Measurements from ENCODE around the gene ZNF597. TPM values are rescaled to one million over a fixed set of nuclear protein-coding genes. Genes with fewer than 3 reads are reported as not detected.

The ZNF597 gene
- polyA plus RNA-seq, 4 donors: 3.3 to 4.3 (median 4.0) TPM

Other genes starting within 250 kb of the ZNF597 start
- gene ZNF200, start 208.3 kb downstream of the ZNF597 start, polyA plus RNA-seq (ENCODE audit: insufficient read length in 4 of 4): 10 to 100 TPM; 13.3 to 16.9 (median 14.8) TPM
- under 1 TPM; 0.13 to 0.33 (median 0.24) TPM for gene MEFV, start 186.9 kb downstream of the ZNF597 start, polyA plus RNA-seq (ENCODE audit: insufficient read length in 4 of 4)
- 10 to 100 TPM; 42.7 to 52.9 (median 46.6) TPM for gene ZNF263, start 160.0 kb downstream of the ZNF597 start, polyA plus RNA-seq (ENCODE audit: insufficient read length in 4 of 4)
- gene TIGD7, start 138.1 kb downstream of the ZNF597 start, polyA plus RNA-seq (ENCODE audit: insufficient read length in 4 of 4): 10 to 100 TPM; 11.8 to 14.6 (median 12.8) TPM
- gene ZNF75A, start 138.0 kb downstream of the ZNF597 start, polyA plus RNA-seq (ENCODE audit: insufficient read length in 4 of 4): 10 to 100 TPM; 39.4 to 54.2 (median 49.7) TPM
- gene OR2C1, start 87.6 kb downstream of the ZNF597 start, polyA plus RNA-seq (ENCODE audit: insufficient read length in 4 of 4): under 1 TPM; 0.52 to 0.73 (median 0.64) TPM
- gene ZSCAN32, start 42.5 kb downstream of the ZNF597 start, polyA plus RNA-seq (ENCODE audit: insufficient read length in 4 of 4): 10 to 100 TPM; 16.7 to 20.7 (median 18.9) TPM
- 10 to 100 TPM; 14.1 to 16.6 (median 15.6) TPM for gene ZNF174, start 42.3 kb downstream of the ZNF597 start, polyA plus RNA-seq (ENCODE audit: insufficient read length in 4 of 4)
- gene NAA60, start 176 bp upstream of the ZNF597 start, polyA plus RNA-seq (ENCODE audit: insufficient read length in 4 of 4): 10 to 100 TPM; 63.3 to 78.9 (median 77.0) TPM
- gene C16orf90, start 52.0 kb upstream of the ZNF597 start, polyA plus RNA-seq (ENCODE audit: insufficient read length in 4 of 4): under 1 TPM in 1 of 4 donors, not detected in 3; 0.12 TPM
- 10 to 100 TPM; 57.7 to 70.6 (median 66.3) TPM for gene CLUAP1, start 57.5 kb upstream of the ZNF597 start, polyA plus RNA-seq (ENCODE audit: insufficient read length in 4 of 4)
- gene NLRC3, start 133.9 kb upstream of the ZNF597 start, polyA plus RNA-seq (ENCODE audit: insufficient read length in 4 of 4): 1 to 10 TPM; 1.5 to 2.2 (median 2.0) TPM
- gene SLX4, start 168.1 kb upstream of the ZNF597 start, polyA plus RNA-seq (ENCODE audit: insufficient read length in 4 of 4): 1 to 10 TPM; 4.6 to 5.5 (median 5.2) TPM
- 10 to 100 TPM; 24.9 to 32.5 (median 30.7) TPM for gene DNASE1, start 211.2 kb upstream of the ZNF597 start, polyA plus RNA-seq (ENCODE audit: insufficient read length in 4 of 4)

All from right renal pelvis (tissue), 4 donors.